Superior temporal gyrus (tissue), 1 donor: ENCODE data around the gene MAP3K12.
"Not testable (repeated sequence)": the region's sequence is repeated elsewhere in the genome, so short reads cannot be mapped to it uniquely, and the experiment has no call there.

Experiments used
- DNase-seq: peaks from one replicate; pipeline ENCODE4 v3.0.0-alpha.2; 2016; ENCODE audit errors: extremely low spot score

MAP3K12 gene

GRCh38 chr12:53468282-53468681, 31.0 kb downstream of the MAP3K12 start:
- no peak for DNase-seq

- no peak for DNase-seq
Observed at GRCh38 chr12:53467880-53468279, 31.4 kb downstream of the MAP3K12 start.

GRCh38 chr12:53467082-53467481, 32.2 kb downstream of the MAP3K12 start:
- no peak for DNase-seq

DNA sequence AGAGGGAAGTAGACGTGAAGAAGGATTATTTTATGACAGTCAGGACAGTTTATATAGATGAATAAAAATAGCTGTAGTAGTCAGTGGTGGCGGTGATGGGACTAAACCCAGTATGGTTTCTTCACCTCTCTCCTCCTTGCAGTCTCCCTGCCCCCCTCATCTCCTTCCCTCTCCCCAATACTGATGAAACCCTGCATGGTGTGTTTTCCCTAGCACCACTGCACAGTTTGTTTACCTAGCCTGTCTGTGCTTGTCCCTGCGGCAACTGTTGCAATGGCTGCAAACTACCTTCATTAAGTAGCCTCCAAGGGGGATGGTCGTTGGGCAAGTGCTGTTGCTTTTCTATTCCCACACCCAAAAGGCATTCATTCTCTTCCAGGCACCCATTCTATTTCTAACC, 32.6 kb downstream of the MAP3K12 start:
- DNase-seq, result no peak

GRCh38 chr12:53465679-53466078, 33.6 kb downstream of the MAP3K12 start:
- no peak for DNase-seq

DNA sequence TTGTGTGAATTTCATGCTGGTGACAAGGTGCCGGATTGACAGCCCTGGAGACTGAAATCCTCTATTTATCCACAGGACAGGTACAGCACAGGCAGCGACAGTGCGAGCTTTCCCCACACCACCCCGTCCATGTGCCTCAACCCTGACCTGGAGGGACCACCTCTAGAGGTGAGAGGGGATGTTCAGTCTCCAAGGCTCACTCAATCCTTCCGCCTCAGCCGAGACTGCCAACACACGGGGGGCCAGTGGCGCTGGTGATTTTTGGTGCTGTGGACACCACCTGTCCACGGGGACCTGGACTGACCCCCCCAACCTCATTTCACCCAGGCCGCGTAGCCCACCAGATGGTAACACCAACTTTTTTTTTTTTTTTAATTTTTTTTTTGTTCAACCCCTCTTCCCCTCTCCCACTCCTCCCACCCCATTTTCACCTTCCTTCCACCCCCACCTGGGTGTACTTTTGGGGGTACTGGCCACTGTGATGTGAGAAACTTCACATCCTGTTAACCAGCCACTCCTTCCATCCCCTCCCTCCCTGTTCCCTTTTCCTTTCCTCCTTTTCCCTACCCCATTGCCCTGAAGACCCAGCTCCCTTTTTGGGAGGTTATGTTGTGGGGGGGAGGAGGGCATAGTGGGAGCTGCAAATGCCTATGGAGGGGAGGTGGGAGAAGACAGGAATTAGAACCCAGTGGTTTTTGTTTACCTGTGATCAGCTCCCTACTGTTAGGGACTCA, 34.4 kb downstream of the MAP3K12 start:
- no peak for DNase-seq

DNA sequence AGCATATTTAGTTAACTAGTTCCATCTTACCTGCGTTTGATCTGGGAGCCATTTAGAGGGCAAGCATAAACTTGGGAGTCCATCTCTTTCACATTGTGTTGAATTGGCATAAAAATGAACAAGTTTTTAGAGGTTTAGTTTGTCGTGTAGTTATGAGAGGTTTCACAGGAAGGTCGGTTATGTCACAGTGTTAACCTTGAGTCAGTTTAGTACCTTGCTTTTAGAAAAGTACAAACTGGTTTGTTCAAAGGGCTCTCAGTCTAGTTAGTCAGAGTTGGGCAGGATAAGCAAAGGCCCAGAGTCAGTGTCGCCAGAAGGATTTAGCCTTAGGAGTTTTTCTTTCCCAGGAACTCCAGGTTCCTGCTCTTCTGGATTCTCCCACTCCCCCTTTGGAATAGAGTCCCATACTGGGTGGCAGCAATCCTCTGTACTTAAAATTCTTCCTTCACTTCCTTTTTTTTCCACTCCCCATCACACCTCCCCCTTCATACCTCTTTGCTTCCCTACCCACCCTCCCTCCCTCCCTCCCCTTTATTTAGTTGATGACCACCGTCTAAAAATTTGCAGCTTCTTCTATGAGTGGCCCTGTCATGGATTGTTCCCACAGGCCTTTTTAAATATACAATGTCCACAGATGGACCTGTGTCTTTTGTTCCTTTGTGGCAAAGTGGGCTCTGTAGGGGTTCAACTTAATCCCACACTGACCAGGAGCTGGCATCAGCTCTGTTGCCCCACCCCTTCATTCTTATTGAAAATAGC, 35.3 kb downstream of the MAP3K12 start:
- no peak for DNase-seq

GRCh38 chr12:53462935-53463334, 36.3 kb downstream of the MAP3K12 start:
- no peak for DNase-seq

- DNase-seq, result no peak
Observed at GRCh38 chr12:53461591-53461990, 37.7 kb downstream of the MAP3K12 start.

DNA sequence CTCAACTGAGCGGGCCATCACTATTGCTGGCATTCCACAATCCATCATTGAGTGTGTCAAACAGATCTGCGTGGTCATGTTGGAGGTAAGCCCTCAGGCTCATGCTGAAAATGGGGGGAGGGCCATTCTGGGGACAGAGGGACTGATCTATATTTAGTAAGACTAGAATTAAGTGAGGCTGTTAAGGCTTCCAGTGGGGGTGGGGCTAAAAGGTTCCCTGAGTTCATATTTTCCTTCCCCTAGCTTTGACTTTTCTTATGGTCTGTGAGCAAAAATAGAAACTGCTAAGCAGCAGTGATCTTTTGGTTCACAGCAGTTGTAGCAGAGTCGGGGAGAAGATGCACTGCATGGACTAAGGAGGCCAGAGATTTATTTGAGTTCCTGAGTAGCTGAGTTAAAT, 38.2 kb downstream of the MAP3K12 start:
- no peak for DNase-seq

GRCh38 chr12:53459097-53459496, 40.2 kb downstream of the MAP3K12 start:
- DNase-seq, result no peak

- DNase-seq, result no peak
Observed at GRCh38 chr12:53456654-53457366, 42.4 kb downstream of the MAP3K12 start.

DNA sequence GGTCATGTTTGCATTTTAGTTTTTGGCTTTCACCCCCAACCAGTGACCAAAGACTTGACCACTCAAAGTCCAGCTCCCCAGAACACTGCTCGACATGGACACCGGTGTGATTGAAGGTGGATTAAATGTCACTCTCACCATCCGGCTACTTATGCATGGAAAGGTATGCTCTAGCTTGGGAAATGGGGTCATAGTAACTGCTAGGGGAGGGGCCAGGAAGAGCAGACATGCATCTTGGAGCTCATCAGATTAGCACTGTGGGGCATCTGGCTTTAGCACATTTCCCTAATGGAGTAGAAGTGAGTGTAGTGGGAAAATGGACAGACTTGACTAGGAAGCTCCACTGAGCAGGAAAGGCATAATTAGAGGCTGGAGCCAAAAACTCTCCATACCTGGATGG, 44.6 kb downstream of the MAP3K12 start:
- DNase-seq, result no peak

DNA sequence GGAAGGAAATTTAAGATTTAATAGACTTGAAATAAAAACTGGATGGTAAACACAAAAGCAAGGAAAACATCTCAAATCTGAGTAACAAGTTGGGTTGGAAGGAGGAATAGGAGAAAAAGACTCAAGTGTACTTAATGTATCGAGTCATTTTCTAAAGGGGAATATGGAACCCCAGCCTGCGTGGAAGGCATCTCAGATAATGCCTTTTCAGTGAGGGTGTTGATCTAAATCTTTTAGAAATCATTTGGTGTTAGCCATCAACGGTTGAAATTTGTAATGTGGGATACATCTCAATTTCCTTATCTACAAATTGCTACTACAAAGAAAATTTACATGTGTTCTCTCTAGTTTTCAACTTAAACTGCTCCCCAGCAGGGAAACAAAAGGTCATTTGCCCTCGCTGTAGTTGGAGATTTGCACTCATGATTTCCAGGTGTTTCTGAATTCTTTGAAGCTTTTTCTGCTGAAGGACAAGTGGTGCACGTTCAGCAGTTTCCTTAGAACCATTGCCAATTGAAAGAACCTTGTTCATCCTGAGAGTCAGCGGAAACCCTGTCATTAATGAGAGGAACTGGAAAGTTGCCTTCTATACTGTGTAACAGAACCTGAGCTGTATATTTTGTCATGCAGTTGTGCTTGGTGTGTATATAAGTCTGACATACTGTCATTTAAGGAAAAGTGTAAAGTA, 45.2 kb downstream of the MAP3K12 start:
- DNase-seq, result no peak

- peak; percentile 81 for DNase-seq
Observed at GRCh38 chr12:53452159-53453077, 46.8 kb downstream of the MAP3K12 start.

GRCh38 chr12:53451661-53452158, 47.5 kb downstream of the MAP3K12 start, which contains the start of gene PCBP2:
Gene PCBP2 (plus strand): TSS chr12:53452102. CDS start chr12:53454801, 2,699 bp downstream.
- peak; percentile 99 for DNase-seq

DNA sequence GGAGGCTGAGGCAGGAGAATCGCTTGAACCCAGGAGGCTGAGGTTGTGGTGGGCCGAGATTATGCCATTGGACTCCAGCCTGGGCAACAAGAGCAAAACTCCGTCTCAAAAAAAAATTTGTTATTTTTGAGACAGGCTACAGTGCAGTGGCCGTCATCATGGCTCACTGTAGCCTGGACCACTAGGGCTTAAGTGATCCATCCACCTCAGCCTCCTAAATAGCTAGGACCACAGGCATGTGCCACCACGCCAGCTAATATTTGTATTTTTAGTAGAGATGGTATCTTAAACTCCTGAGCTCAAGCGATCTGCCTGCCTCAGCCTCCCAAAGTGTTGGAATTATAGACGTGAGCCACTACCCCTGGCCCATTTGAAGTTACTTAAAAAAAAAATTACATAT, 48.3 kb downstream of the MAP3K12 start:
- DNase-seq, result no peak

DNA sequence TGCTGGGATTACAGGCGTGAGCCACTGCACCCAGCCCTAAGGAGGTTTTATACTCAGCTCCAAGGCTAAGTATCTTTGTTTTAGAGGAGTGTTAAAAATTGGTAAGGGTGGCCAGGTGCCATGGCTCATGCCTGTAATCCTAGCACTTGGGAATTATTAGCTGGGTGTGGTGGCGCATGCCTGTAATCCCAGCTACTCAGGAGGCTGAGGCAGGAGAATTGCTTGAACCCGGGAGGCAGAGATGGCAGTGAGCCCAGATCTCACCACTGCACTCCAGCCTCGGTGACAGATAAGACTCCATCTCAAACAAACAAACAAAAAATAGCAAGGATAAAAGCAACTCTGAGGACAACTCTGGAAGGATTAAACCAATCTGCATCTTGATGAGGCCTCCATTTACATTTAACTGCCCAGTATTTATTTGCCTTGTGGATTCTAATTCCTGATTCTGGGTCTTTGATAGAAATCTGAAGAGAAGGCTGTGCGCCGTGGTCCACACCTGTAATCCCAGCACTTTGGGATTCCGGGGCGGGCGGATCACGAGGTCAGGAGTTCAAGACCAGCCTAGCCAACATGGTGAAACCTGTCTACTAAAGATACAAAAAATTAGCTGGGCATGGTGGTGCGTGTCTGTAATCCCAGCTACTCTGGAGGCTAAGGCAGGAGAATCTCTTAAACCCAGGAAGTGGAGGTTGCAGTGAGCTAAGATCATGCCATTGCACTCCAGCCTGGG, 54.5 kb downstream of the MAP3K12 start:
- not testable (repeated sequence) for DNase-seq

DNA sequence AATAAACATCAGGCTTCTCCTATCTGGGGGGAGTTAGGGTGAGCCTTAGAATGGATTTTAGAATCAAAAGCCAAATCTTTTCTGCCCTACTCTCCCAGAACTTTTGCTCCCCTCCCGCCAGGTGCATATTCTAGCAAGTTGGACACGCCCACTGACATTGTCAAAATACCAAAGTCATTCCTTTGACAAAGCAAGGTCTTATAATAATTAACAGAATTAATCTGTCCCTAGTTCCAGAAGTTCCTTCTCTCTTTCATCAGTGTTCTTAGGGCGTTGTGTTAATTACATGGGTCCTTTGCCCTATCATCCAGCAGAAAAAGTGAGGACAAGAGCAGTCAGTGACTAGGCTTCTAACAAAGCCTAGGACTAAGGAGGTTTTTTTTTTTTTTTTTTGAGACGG, 55.3 kb downstream of the MAP3K12 start:
- DNase-seq, result no peak
